NCI-H345 (cell line): ENCODE data around the gene TEAD1.
"Not testable (repeated sequence)": the region's sequence is repeated elsewhere in the genome, so short reads cannot be mapped to it uniquely, and the experiment has no call there.

Experiments
- DNase-seq: peaks from one replicate; lab custom pipeline; 2025; lab: John Stamatoyannopoulos, UW

TEAD1 gene

DNA sequence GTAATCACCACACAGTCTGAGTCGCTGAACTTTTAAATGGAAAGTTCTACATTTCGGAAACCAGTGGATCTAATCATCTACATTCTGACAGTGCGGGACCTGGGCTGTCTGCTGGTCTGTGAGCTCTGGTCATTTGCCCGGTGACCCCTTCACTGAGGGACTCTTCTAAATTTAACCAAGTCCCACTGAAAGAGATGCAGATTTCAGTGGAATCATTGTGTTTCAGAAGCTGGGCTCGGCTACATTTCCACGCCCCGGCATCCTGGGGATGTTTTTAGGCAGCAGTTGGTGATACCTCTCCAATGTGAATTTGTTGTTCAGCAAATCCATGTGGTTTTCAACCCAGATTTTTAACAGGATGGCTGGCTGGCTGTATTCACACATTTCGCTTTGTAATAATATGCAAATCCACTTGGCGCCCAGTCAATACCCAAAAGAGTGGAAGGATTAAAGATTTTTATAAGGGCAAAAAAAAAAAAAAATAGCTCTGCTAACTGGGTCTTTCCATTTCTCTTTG, 189.4 kb downstream of the TEAD1 start:
- DNase-seq, result no peak

DNA sequence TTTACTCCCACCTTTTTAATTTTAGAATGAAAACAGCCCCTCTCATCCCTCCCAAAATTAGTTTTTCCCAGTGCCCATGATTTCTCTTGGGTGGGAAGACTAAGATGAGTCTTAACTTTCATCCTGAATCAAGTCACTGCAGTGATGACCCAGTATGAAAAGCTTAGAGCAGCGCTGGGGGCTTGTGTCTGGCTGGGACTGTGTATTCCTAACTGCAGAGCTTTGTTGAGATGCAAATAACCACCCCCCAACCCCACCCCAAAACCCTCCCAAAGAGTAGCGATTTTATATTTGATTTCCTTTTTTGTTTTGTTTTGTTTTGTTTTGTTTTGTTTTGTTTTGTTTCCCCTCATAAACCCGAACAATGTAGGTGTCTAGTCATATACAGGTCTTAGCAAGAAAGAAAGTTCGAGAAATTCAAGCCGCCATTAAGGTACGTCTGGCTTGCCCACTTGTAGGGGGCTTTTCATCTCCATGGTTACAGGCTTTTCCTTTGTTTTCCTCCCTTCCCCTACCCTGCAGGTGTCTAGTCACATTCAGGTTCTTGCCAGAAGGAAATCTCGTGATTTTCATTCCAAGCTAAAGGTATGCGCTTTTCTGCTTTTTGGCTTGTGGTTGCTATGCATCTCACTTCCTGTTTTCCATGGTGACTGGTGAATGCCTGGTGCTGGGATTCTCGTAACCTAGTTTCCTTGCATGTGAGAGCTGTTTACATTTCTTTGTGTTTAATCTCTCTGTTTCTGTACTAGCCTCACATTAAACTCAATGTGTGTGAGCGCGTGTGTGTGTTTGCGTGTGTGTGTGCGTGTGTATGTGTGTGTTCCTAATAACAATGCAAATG, 190.3 kb downstream of the TEAD1 start:
- peak; percentile 58 for DNase-seq

DNA sequence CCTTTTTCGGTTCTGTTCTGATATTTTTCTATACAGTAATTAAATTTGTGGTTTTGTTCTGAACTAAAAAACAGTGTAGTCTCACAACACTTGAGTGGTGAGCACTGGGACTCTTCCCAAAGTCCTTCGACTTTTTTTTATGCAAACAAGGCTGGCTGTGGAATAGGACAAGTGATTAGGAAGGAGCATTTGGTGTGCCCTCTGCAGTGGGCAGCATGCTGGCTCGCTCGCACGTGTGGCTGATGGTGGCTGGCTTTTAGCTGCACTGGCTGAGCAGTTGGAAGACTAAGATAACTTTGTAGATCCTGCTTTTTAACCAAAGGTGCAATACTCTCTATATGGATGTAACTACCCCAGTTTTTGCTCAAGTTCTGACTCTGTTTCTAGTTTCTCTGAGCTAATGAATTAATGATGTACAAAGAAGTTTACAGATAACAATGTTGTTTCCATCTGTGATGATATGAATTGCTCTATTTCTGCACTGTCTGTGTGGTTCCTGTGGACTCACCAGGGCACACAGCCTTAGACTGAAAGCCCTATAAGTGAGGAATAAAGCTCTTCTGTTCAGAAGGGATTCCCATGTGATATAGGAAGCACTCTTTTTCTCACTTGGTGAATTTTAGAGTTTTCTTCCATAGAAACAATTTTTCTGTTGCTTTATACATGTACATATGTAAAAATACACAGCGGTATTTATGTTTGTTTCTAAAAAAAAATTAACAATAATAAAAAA, 191.8 kb downstream of the TEAD1 start:
- no peak for DNase-seq

DNA sequence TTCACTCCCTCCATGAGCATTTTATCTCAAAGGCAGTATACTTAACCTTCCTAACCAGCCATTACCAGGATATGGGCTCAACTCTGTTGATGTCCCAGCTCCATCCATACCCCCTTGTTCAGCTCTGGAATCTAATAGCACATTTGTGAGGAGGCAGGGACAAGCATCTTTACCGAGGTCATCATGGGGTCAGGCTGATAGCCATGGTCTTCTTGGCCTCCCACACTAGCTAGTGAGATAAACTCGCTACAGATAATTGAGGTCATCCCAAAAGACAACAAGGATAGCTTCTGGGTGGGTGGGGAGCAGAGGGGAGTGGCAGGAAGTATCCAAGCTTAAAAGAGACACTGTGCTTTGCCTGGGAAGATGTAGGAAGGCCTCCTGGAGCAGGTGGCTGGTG, 193.3 kb downstream of the TEAD1 start:
- DNase-seq, result no peak

DNA sequence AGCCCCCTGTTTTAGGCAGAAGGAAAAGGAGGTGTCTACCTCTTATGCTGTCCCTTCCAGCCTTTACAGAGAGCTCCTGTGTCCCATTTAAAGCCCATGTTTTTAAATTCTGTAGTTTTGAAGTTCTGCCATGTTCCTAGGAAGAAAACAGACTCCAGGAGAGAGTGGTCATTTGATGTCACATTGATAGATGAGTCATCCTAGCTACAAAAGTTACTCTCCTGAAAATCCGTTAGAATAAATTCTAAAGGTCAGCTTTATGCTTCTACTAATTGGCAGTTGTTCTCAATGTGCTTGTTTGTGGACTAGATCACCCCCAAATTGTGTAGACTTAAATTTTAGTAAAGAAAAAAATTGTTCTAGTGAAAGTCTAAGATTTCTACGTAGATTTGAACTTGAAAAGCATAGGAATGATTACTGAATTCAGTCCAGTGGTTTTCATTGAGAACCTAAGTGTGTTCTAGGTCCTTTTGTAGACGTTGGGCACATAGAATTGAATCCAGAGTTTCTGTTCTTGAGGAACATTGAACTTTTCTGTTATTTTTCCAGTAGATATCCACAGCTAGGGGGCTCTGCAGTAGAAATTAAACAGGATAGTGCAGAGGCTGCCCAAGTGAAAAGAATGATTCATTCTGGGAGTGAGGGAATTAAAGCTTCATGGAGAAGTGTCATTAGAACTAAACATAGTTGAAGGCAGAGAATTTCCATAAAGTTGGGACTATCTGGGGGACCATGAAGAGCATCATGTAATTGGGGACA, 194.3 kb downstream of the TEAD1 start:
- DNase-seq, result no peak

DNA sequence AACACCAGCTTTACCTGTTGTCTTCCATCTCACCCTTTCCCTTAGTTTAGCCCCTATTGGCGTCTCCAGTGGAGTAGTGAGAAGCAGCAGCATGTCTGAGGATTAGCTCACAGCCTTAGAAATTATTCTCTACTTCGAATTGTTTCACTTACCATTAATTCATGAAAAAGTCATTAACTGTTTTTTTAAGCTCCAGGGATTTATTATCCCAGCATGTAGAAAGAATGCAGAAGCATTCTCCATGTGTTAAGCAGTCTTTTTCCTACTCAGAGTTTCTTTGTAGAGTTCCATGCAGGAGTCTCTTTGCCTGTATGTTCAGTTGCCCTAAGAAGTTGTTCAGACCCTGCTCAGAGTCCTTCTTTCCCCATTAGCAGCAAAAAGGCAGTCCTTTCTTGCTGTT, 197.0 kb downstream of the TEAD1 start:
- no peak for DNase-seq

DNA sequence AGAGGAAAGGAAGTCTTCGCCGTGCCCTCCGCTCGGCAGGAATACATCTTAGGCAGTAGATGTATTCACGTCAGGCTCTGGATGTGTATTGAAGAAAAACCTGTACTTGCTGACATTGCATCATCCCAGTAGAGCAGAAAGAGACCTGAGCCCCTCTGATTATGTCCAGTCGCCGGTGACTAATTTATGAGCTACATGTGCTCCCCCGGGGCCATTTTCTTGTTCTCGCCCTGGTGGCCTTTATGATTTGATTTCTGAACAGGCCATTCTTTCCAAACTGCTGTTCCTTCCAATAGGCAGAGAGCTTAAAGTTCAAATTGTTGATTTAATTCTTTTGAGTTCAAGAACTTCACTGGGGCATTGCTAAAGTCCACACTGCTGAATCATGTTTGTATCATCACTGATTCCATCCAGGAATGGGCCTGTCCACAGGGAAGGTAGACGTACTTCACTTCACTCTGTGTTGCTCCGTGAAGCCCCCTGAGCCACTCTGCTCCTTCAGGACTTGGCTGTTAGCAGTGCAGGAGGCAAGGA, 197.6 kb downstream of the TEAD1 start:
- no peak for DNase-seq

DNA sequence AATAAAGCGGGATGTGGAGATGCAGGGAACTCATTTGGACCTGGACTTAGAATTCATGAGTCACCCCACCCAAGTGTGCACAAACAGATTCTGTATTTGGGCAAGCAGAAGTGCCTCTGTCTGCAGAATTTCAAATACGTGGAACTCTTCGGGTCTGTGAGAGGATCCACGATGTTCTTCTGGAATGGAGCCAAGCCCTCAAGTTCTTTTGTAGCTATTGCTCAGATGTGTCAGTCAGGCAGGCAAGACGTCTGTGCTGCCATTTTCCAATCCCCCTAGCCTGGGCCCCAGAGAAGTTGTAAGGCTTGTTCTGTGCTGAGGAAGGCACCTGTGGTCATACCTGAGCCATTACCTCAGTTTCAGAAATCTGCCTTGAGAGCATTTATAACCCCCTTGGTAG, 202.1 kb downstream of the TEAD1 start:
- no peak for DNase-seq

DNA sequence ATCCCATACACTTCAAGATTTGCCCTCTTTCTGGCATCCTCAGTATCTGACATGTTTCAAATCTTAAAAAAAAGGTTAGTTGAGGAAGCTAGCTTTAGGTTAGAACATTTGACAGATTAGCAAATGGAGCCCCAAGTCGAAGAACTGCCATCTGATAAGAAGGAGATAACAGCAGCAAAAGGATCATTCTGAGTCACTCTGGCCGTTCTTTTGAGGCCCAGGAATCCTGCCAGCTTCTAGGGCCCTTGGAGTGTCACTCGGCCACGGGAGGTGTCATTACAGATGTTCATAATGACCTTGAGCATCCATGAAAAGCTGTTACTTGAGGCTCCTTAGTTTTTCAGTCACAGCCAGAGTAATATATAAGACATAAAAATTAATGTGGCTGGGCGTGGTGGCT, 202.8 kb downstream of the TEAD1 start:
- DNase-seq, result no peak

DNA sequence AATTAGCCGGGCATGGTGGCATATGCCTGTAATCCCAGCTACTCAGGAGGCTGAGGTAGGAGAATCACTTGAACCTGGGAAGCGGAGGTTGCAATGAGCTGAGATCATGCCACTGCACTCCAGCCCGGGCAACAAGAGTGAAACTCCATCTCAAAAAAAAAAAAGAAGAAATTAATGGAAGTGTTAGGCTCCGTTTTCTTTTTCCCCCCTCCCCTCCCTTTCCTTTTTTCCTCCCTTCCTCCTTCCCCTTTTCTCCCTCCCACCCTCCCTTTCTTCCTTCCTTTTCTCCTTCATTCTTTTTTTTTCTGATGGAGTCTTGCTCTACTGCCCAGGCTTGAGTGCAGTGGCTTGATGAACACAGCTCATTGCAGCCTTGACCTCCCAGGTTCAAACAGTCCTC, 203.3 kb downstream of the TEAD1 start:
- not testable (repeated sequence) for DNase-seq

DNA sequence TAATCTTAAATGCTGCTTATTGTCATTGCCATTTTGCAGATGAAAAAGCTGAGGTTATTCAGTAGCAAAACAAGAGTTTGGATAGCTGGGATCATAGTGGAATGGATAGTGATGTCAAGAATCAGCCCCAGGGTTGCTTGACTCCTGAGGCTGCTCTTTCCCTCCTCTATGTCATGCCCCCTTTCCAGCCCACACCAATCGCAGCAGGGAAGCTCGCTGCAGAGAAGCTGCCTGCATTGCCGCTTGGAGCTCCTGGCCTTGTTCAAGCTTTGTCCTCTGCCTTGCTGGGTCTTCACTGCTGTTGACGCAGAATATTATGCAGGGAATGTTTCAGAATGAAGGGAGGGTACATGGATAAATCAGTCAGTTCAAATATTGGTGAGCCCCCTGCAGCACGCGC, 206.1 kb downstream of the TEAD1 start:
- DNase-seq, result no peak

DNA sequence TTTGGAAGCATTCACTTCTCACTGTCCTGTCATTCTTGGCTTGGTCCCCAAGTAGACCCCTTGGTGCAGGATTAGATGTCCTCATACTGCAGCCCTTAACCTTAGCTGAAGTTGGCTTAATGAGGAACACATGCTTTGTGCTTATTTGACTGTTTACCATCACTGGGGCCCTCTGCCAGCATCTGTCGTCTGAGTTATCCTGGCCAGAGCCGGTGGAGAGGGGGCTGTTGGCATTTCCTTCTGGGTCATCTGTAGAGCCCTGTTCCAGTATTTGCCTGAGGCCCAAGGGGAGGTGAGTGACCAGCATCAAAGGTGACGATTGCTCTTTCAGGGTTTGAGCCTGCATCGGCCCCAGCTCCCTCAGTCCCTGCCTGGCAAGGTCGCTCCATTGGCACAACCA, 208.4 kb downstream of the TEAD1 start:
- DNase-seq, result no peak

DNA sequence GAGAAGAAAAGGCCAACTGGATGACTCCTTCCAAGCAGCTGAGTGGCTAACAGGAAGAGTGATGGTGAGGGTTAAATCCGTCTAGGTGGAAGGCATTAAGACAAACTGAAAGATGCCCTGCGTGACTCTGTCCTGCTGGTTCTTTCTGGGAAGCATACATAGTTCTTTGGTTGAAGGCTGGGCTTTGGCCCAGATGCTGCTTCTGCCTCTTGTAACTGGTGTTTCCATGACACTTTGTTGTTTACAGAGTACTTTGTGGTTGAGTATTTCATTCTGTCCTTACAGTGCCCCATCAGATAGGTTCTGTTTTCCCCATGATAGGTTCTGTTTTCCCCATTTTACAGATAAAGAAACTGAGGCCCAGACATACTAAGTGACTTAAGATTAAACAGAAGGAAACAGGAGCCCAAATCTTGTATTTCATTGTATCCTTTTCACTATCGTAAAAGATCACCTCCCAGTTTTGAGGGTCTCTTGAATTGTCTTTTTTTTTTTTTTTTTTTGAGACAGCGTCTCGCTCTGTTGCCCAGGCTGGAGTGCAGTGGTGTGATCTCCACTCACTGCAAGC, 210.6 kb downstream of the TEAD1 start:
- no peak for DNase-seq

DNA sequence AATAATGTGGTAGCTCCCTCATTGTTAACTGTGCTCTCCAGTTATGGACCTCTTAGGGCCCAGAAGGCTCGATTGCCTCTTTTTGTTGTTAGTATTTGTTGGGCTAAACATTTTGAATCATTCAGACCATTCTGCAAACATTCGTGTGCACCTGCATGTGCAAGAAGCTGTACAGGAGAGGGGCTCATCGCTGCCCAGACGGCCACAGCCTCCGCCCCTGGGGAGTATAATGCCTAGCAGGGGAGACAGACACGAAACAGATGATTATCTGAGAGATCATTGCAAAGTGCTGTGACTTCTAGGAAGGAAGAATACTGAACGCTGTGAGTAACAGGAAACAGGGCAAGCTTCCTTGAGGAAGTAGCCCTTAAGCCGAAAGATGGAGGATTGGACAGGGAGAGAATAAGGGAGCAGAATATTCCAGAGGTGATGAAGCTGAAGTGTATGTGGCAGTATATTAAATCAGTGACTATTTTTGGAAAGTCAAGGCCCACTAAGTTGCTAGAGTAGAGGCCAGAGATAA, 211.6 kb downstream of the TEAD1 start:
- no peak for DNase-seq

DNA sequence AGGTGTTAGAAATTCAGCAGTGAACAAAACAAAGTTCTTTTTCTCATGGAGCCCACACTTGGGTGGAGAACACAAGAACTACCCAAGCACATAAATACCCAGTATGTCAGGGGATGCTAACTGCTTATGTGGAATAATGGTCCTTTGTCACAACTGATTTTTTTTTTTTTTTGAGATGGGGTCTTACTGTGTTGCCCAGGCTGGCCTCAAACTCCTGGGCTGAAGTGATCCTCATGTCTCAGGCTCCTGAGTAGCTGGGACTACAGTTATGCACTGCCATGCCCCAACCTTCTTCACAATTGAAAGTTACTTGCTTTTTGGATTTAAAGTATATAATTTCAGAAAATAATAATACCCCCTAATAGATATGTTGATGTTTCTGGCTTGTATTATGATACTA, 212.3 kb downstream of the TEAD1 start:
- DNase-seq, result no peak

DNA sequence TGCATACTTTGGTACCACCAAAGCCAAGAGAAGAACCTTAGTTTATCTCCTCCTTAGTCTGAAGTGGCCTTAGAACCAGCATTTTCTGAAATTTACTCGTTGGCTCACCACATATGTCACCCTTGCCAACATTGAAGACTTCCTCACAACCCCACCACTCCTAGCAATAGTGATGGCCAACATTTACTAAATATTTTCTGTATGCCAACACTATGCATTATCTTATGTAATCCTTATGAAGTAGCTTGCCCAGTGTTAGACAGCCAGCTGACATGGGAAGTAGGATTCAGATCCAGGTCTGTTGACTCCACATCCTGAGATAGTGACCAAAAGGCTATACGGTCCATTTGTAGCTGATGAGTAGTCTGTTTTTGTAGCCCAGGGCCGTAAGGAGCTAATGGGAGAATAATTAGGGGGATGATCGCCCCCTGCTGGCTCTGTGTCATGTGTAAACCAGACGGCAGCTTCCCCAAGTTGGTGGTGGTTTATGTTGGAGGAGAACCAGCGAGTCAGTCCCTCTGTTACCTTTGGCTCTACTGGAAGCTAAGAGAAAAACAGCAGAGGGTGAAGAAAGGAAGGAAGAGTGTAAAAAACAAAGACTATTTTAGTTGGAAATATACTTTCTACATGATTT, 214.4 kb downstream of the TEAD1 start:
- DNase-seq, result peak; percentile 67

DNA sequence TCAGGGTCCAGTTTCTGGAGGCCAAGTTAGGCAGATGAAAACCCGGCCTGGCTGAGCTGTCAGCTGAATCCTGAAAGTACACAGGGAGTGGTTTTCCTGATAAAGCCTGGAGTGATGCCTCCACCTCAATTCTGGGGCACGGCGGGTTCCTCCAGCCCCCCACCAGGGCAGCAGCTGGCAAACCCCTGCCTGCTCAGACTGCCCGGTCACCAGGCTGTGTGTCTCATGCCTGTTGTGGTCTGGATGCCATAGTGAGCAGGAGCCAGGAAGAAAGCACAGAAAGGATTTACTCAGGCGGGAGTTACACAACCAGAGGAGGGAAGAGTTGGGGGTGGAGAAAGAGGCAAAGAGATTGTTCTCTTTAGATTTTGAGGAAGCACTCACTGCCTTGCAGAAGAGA, 215.0 kb downstream of the TEAD1 start:
- no peak for DNase-seq

DNA sequence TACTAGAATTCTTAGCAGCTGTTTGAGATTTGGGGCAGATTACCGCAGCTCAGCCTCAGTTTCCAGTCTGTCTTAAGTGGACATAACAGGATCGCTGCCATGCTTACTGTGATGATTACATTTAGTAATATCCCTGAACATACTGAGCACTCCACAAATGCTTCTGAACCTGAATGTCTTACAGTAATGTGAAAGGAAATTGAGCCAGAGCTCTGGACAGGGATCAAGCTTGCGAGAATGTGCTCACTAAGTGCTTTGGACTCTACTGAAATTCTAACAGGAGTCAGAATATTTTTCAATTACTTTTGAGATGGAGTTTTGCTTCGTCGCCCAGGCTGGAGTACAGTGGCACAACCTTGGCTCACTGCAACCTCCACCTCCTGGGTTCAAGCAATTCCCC, 216.3 kb downstream of the TEAD1 start:
- no peak for DNase-seq

DNA sequence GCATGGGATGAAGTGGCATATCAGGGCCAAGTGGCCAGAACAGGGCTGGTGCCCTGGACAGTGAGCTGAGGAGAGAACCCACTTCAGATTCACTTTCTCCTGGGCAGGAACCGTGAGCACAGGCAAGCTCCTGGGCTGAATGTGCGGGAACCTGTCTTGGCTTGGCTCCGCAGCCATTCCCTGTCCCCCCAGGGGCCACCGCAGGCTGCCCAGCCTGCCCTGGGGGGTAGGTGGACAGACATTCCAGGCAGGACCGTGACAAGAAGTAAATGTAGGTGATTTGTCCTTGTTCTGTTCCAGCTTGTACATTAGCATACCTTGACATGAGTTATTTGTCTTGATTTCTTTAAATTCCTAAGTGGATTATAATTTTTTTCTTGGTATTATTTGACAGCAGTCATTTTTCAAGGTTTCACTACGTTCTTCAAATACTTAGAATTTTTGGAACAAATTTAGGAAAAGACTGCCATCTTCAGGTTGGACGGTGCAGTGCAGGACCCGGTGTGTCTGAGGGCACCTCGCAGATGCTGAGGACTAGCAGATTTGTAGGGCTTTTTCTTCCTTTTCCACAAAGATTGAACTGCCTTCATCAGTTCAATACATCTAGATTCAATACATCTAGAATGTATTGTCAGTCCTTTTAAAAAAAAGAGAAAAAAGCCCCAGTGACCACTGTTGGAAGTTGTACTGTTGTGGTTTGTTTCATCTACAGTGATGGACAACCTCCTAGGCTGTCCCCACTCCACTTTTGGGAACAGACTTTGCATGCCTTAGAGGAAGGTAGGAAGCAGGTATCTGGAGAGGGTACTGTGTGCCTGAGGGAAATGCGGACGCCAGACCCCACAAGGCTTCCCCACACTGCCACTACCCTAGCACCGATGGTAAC, 219.8 kb downstream of the TEAD1 start:
- DNase-seq, result peak; percentile 47

DNA sequence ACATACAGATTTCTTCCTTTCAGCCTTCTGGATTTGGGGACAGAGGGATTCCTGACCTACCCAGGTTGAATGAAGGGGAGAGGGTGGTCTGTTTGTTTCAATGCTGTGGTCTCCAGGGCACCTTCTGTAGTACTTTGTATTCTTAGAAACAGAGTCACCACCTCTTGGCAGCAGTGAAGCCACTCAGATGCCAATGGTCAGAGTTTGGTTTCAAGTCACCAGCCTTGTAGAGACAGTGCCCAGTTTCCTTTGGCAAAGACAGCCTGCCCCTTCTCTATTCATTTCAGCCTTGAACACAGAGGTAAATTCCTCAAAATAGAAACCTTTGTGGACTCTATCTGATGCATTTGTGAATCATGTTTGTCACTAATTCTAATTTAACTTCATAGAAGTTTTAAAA, 223.2 kb downstream of the TEAD1 start:
- no peak for DNase-seq
